Globus pallidus (tissue), 1 donor: ENCODE data around the gene SPIRE2.
"Not testable (repeated sequence)": the region's sequence is repeated elsewhere in the genome, so short reads cannot be mapped to it uniquely, and the experiment has no call there.

ENCODE experiments used
- DNase-seq: peaks from one replicate; pipeline ENCODE4 v3.0.0-alpha.2; 2015; ENCODE audit warnings: low spot score

The SPIRE2 gene, protein sequence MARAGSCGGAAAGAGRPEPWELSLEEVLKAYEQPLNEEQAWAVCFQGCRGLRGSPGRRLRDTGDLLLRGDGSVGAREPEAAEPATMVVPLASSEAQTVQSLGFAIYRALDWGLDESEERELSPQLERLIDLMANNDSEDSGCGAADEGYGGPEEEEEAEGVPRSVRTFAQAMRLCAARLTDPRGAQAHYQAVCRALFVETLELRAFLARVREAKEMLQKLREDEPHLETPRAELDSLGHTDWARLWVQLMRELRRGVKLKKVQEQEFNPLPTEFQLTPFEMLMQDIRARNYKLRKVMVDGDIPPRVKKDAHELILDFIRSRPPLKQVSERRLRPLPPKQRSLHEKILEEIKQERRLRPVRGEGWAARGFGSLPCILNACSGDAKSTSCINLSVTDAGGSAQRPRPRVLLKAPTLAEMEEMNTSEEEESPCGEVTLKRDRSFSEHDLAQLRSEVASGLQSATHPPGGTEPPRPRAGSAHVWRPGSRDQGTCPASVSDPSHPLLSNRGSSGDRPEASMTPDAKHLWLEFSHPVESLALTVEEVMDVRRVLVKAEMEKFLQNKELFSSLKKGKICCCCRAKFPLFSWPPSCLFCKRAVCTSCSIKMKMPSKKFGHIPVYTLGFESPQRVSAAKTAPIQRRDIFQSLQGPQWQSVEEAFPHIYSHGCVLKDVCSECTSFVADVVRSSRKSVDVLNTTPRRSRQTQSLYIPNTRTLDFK

DNA sequence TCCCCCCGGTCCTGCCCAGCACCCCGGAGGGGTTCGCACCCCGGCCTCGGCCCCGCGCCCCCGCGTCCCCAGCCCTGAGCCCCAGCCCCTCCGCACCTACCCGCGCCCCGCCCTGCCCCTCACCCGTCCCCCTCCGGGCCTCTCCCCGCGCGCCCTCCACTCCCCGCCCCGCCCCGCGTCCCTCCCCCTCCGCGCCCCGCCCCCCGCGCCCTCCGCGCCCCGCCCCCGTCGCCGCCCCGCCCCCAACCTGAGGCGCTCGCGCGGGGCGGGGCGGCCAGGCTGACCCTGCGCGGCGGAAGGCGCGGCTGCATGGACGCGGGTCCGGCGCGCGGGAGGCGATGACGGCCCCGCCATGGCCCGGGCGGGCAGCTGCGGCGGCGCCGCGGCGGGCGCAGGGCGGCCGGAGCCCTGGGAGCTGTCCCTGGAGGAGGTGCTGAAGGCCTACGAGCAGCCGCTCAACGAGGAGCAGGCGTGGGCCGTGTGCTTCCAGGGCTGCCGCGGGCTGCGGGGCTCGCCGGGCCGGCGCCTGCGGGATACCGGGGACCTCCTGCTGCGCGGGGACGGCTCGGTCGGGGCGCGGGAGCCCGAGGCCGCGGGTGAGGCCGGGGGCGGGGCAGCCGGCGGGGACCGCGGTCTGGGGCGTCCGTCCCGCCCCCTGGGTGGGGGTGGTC is at the start of gene SPIRE2:
TSS of gene SPIRE2 (plus strand) at position 277 of the 671 bp plus-strand sequence. CDS start at position 353, 76 bp downstream.
- peak; percentile 44 for DNase-seq

DNA sequence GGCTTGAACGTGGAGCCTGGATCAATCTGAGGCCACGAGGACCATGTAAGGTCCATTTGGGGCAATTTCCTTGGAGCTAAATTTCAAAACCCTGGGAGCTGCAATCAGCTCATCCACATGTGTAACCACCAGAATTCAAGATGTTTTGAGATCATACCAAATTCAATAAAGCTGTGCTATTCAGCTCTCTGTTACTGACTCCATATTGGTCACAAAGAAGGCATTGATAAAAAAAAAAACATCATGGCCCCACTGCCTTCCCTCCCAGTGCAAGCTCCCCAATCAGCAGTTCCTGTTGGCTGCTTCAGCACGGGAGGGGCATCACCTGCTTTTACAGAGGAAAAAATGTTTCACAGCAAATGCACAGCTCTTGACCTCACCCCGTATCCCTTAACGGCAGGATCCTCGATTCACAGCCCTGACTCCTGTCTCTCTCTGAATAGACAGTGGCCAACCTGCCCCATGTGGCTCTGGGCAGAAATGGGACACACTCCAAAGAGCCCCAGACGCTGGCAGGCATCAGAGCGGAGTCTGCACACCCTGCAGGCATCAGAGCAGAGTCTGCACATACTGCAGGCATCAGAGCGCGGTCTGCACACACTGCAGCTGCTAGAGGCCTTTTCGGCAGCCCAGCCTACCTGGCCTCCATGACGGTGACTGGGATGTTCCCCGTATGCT is 48.9 kb upstream of the SPIRE2 start:
- DNase-seq: peak; percentile 31

DNA sequence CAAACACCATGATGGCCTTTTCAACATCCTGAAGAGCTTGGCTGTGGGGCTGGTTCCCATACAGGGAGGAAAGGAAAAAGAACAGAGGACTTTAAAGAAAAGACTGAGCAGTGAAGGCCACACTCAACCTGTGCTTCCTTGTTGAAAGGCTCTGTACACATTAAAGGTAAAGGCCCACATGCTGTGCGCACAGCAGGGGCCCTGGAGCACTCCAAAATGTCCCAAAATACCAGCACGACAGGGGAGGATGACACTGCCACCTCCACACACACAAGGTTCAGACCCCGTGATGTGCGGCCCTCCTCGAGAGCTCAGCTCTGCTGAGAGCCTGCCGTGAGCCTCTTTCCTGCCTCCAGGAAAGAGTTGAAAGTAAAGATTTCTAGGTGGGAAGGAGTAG is 48.4 kb upstream of the SPIRE2 start:
- DNase-seq: no peak

DNA sequence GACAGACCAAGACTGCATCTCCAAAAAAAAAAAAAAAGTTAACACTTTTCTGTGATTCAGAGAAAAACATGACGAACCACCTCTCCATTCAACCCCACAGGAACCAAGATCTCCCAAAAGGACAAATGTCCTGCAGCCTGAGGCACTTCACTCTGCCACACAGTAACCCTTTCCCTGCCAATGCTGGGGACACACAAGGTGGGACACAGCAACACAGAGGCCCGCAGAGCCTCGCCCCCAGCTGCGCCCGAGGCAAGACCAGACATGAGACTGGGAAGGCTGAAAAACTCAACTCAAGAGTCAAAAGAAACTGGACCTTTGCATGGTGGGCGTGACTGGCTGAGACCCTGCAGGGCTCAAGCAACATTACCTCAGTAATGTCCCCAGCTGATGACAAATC is 45.8 kb upstream of the SPIRE2 start:
- no peak for DNase-seq

DNA sequence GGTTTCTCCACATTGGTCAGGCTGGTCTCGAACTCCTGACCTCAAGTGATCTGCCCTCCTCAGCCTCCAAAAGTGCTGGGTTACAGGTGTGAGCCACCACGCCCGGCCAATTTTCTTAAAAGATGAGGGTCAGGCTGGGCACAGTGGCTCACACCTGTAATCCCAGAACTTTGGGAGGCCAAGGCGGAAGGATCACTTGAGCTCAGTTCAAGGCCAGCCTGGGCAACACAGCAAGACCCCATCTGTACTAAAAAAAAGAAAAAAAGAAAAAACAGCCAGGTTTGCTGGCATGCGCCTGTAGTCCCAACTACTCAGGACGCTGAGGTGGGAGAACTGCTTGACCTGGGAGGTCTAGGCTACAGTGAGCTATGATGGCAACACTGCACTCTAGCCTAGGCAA is 44.3 kb upstream of the SPIRE2 start:
- DNase-seq: not testable (repeated sequence)

DNA sequence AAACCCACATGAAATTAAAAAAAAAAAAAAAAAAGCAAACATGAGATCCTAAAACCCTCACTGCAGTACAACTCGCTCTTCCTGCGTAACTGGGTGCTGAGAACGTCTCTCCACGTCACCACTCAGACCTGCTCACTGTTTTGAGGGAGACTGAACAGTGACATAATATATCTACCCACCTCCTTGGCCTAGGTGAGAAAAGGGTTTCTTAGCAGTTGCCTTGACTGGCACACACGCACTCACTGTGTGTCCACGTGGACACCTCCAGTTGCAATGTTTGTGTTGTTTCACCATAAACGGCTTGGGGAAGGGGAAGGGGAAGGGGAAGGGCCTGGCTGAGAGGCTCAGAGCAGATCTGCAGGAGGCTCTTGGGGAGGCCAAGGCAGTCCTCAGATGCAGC is 43.9 kb upstream of the SPIRE2 start:
- no peak for DNase-seq

DNA sequence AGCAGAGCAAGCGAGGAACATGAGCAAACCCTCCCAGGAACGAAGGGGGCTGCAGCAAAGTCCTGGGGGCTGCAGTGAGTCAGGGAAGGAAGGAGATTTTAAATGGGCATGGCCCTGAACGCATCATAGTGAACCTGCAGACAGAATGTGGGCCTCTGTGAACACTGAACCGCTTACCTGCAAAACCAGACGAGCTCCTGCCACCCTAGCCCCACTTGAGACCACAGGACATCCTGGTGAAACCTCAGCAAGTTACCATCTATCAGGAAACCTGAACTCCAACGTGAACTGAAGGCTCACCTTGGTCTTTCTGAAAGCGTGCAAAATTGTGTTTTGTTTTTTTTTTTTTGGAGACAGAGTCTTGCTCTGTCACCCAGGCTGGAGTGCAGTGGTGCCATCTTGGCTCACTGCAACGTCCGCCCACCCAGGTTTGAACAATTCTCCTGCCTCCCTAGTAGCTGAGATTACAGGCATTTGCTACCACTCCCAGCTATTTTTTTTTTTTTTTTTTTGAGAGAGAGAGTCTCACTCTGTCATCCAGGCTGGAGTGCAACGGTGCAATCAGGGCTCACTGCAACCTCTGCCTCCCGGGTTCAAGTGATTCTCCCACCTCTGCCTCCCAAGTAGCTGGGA is 42.6 kb upstream of the SPIRE2 start:
- DNase-seq: no peak

DNA sequence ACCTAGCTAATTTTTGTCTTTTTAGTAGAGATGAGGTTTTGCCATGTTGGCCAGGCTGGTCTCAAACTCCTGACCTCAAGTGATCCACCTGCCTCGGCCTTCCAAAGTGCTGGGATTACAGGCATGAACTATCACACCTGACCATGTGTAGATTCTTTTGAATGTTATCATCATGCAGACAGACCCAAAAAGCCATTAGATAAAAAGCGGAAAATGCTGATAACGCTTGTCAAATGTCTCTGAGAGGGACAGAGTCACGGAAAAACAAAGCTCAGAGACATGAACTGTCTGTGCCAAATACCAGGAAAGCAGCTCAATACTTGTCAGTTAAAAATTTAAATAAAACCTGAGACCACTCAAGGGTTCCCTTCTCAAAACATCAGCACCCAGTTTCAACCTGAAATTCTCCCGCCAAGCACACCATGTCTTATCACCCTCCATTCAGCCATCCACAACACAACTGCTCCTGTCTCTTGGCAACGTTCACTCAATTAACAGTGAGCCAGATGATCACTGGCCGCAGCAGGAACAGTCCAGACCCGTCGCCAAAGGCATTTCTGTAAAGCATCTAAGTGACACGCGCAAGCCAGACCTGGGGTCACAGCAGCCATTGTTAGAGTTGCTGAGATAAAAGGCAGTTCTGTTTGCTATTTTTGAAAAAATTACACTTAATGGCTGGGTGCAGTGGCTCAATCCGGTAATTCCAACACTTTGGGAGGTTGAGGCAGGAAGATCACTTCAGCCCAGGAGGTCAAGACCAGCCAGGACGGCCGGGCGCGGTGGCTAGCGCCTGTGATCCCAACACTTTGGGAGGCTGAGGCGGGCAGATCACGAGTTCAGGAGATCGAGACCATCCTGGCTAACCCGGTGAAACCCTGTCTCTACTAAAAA is 41.6 kb upstream of the SPIRE2 start:
- DNase-seq: no peak

DNA sequence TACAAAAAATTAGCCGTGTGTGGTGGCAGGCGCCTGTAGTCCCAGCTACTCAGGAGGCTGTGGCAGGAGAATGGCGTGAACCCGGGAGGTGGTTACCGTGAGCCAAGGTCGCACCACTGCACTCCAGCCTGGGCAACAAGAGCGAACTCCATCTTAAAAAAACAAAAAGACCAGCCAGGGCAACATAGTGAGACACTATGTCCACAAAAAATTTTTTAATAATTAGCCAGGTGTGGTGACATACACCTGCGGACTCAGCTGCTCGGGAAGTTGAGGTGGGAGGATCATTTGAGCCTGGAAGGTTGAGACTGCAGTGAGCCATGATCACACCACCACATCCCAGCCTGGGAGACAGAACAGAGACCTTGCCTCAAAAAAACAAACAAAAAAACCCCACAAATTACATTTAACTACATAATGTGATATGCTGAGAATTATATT is 40.9 kb upstream of the SPIRE2 start:
- no peak for DNase-seq

DNA sequence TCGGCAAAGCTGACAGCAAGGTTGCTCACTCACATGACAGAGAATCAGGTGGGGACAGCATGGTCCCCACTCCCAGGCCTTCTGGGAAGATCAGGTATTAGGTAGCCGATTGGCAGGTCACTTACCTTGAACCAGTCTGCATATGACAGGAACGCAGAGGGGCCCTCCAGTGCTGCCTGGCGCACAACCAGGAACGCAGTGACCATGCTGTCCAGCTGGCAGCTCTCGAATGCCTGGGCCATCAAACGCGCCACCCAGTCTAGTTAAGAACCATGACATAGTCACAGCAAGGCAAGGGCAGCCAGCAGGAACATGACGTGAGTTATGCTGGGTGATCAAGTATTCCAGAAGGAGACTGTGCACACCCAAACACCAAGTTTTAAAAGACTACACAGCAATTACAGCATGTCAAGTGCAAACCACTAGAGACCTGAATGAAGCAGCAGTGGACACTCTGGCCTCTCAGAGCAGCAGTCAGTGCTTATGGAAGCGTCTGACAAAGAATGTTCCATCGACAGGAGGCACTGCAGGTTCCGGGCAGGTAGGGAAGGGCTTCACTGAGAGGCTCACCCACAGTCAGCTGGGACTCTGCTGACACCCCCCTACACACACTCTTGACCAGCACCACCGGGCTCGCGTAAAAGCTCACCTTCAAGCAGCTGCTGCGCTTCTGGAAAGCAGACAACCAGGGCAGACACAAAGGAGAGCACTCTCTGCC is 36.8 kb upstream of the SPIRE2 start:
- DNase-seq: no peak

DNA sequence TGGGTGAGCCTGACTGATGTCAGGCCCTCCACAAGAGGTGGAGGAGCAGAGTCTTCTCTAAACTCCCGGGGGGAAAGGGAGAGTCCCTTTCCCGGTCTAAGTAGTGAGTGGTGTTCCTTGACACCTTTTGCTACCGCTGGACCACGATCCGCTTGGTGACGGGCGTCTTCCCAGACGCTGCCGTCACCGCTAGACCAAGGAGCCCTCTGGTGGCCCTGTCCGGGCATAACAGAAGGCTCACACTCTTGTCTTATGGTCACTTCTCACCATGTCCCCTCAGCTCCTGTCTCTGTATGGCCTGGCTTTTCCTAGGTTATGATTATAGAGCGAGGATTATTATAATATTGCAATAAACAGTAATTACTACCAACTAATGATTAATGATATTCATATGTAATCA is 35.2 kb upstream of the SPIRE2 start:
- DNase-seq: peak; percentile 48

DNA sequence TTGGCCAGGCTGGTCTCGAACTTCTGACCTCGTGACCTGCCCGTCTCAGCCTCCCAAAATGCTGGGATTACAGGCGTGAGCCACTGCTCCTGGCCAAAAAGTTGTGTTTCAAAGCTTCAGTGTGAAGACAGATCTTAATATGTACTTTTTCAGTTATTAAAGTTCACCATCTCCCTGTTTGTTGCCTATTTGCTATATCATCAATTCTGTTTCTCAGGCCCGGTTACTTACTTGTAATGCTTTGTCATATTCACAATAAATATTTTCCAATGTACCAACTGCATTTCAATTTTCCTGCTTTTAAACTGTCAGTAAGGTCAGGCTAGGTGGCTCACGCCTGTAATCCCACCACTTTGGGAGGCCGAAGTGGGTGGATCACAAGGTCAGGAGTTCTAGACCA is 34.3 kb upstream of the SPIRE2 start:
- no peak for DNase-seq

DNA sequence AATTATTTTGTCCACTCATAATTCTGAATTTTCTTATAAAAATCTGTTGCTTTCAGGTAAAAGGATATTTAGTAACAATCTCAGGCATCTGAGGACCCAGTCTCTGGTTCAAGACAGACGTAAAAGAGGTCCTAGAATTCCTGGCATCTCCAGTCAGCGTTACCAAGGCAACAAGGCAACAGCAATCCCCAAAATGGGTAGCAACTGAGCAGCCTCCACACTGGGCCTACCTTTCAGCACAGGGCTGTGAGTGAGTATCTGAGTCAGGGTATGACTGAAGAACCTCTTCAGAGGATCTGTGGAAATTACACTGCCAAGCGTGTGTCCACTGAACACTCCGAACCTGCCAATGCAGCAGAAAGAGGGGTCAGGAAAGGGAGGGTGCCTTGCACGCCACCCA is 32.6 kb upstream of the SPIRE2 start:
- no peak for DNase-seq

DNA sequence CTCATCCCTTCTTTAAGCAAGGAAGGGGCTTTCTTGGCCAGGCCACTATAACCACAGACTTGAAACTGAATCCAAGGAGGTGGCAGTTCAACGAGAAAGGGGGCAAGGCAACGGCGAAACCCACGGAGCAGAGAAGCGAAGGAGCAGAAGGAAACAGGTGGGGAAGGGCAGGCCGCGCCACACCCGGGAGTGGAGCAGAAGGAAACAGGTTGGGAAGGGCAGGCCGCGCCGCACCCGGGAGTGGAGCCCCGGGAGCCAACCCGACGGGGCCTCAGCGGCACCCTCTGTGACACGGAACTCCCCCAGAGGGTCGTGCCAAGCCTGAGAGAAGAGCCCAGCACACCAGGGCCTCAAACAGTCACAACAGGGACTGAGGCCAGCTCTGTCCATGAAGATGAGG is 32.2 kb upstream of the SPIRE2 start:
- DNase-seq: no peak

DNA sequence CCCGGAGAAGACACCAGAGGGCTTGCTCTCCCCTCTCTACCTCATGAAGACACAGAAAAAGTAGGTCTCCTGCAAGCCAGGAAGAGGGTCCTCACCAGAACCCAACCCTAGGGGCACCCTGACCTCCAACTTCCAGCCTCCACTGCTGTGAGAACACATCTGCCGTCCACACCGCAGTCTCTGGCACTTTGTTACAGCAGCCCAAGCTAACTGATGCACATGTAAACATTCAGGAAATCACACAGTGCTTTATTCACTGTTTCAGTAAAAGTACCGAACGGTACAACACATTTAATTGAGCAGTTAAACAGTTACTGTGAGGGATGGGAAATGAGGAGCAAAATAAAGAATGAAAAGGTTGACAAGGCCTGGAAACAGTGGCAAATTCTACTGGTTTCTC is 30.1 kb upstream of the SPIRE2 start:
- no peak for DNase-seq

DNA sequence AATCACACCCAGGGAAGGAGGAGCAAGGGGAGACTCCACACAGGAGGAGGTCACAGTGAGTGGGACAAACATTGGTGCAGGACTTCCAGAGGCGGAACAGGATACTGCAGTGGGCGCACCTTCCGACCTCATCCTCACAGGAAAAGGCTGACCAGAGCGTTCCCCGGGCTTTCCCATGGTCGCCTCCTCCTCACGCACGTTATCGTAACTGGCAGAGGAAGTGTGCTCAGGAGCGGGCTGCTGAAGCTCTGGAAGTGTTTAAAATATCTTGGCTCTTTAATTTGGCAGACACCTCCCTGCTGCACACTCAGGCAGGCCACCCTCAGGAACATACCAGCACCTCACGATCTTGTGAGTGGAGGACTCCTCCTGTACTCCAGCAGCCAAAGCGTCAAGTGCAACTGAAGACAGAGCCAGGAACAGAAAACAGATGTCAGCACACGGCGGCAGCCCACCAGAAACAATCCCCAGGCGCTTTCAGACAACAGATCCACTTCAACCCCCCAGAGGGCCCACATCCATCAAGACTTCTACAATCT is 29.4 kb upstream of the SPIRE2 start:
- no peak for DNase-seq

DNA sequence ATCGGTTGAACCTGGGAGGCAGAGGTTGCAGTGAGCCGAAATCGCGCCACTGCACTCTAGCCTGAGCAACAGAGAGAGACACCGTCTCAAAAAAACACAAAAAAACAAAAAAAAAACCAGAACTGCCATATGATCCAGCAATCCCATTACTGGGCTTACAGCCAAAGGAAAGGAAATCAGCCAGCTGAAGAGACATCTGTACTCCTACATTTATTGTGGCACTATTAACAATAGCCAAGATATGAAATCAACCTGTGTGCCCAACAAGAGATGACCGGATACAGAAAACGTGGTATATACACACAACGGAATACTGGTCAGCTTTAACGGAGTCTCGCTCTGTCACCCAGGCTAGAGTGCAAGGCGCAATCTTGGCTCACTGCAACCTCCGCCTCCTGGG is 26.5 kb upstream of the SPIRE2 start:
- no peak for DNase-seq

DNA sequence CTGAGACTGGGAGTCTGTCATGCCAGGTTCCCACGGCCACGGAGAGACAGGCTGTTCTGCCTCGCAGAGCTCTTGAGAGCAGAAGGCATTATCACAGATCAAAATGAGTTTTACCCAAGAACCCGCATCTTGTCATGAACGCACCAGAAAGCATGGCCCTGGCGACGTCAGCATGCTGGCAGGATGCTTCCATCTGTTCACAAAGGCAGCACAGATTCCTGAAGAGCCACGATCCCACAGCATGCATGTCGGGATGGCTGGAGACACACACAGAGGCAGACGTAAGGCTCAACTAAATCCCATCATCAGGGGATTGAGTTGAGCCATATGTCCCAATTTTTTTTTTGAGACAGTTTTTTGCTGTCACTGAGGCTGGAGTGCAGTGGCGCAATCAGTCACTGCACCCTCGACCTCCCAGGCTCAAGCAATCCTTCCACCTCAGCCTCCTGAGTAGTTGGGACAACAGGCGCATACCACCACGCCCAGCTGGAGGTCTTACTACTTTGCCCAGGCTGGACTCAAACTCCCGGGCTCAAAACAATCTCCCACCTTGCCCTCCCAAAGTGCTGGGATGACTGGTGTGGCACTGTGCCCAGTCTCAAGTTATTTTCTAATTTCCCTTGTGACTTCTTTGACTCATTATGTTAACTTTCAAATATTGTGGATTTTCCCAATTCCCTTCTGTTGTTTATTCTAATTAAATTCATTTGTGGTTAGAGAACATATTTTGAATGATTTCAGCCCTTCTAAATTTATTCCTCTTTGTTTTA is 23.0 kb upstream of the SPIRE2 start:
- no peak for DNase-seq

DNA sequence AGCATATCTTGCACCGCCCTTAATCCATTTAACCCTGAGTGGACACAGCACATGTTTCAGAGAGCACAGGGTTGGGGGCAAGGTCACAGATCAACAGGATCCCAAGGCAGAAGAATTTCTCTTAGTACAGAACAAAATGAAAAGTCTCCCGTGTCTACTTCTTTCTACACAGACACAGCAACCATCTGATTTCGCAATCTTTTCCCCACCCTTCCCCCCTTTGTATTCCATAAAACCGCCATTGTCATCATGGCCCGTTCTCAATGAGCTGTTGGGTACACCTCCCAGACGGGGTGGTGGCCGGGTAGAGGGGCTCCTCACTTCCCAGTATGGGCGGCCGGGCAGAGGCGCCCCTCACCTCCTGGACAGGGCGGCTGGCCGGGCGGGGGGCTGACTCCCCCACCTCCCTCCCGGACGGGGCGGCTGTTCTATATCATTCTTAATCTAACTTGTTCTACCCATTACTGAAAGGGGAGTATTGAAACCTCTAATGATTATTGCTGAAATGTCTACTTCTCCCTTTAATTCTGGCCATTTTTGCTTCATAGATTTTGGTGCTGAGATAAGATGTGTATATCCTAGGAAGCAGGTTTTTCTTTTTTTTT is 21.6 kb upstream of the SPIRE2 start:
- DNase-seq: not testable (repeated sequence)
